Measurements from ENCODE around the gene LHFPL2.

- no peak for TF ChIP-seq CTCF (IDR thresholded peaks at IDR 0.05)
- no peak for TF ChIP-seq POLR2A (IDR thresholded peaks at IDR 0.05)
Measured at GRCh38 chr5:78547183-78547582, 101.4 kb downstream of the LHFPL2 start.

Data from uterus (tissue), 2 donors.